HG02885 (cell line): ENCODE results near the gene GABRG2.
"Not testable (repeated sequence)": the region's sequence is repeated elsewhere in the genome, so short reads cannot be mapped to it uniquely, and the experiment has no call there.

Experiments used
- ATAC-seq: cut with Tn5 transposase; IDR thresholded peaks from one replicate; pipeline ENCODE4 v1.9.1; 2021; ENCODE audit warnings: mild to moderate bottlenecking; ENCODE audit not compliant: unreplicated experiment, poor library complexity

GABRG2 gene

DNA sequence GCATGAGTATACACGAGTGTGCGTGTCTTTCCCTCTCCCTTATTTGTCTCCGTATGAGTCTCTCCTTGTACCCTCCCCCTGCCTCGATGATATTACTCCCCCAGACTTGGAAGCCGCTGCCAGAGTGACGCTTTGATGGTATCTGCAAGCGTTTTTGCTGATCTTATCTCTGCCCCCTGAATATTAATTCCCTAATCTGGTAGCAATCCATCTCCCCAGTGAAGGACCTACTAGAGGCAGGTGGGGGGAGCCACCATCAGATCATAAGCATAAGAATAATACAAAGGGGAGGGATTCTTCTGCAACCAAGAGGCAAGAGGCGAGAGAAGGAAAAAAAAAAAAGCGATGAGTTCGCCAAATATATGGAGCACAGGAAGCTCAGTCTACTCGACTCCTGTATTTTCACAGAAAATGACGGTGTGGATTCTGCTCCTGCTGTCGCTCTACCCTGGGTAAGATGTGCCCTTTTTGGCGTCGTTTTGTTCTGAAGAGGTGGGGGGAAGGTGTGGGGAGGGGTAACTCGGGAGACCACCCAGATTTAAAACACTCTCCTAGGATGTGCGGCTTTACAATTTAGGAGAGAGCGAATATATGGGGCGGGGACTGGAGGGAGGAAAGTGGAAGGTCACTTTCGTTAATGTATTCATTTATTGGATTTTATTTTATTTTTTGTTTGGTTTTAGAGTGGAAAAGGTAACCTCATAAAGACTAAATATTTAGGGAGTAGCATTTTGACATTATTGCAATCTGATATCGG, at the start of gene GABRG2:
Gene GABRG2, plus strand, starts transcription at position 119 of the 757 bp plus-strand sequence. Its CDS starts 227 bp downstream, at position 346.
- no peak for ATAC-seq

DNA sequence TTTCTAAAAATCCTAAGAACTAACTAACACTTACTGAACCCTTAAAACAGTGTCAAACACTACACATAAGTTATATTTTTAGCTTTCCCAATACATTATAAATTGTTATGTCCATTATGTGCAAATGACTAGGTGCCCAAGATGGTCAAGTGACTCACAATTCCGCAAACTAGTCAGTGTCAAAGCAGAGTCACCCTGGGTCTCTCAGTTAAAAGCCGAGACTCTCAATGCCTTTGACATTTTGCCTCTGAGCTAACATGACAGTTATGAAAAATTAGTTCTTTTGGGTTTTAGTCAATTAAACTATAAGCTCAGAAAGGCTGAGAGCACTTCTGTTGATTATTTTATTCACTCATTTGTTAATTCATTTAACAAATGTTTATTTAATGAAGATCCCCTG, 42.3 kb upstream of the GABRG2 start:
- no peak for ATAC-seq

DNA sequence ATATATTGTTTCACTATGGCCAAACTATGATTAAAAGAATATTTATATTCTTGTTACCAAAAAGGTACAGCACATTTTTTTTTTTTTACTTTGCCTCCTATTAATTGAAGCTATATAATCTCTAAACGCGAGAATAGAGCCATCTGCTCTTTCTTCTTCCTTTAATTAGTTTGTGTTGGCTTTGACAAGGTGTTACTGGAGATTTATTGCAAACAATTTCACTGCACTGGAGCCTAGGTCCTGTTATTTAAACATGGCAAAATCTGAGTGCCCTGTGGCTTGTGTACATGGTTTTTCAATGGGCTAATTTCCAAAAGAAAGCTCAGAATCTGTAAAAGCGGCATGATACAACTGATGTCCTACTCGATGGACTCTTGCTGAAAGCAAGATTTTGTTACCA, 40.8 kb upstream of the GABRG2 start:
- no peak for ATAC-seq

DNA sequence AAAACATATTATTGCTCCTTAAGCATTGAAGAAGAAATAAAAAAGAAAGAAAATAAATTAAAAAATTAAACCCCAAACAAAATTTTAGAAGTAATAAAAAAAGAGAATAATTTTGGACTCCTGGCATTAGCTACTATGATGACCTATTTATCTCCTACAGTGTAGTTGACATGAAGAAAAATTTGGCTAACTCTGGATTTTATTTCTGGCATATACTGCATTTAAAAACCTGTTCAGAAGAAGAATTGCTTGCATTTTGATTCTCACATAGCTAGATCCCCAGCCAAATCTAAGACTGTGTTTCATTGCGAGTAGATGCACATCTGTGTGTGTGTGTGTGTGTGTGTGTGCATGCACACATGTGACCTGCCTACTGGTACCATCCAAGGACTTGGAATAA, 30.1 kb upstream of the GABRG2 start:
- ATAC-seq: no peak

DNA sequence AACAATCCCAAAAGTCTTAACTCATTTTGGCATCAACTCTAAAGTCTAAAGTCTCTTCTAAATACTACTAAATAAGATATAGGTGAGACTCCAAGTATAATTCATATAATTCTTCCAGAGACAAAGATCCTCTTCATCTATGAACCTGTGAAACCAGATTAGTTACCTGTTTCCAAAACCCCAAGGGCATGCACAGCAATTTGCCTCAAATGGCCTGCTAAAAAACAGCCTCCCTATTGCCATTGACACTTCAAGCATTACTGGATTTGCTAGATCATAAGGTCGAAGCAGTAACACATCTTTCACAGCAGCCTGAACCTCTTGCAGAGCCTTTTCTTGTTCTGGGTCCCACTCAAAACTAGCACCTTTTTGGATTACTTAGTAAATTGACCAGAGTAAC, 20.3 kb upstream of the GABRG2 start:
- ATAC-seq: no peak

DNA sequence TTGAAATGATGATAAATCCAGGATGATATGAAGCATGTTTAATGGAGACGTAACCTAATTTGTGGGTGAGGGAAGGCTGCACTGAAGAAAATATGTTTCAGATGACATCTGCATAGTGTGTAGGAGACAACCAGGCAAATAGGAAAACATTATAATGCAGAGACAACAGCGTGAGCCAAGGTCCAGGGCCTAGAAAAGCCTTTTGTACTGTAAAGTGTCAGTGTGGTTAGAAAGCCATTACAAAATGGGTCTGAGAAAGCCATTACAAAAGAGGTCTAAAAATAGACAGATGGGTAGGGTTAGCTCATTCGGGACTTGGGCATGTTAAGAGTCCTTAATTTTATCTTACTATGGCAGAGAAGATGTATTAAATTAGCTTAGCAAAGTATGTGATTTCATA, 14.9 kb upstream of the GABRG2 start:
- no peak for ATAC-seq

DNA sequence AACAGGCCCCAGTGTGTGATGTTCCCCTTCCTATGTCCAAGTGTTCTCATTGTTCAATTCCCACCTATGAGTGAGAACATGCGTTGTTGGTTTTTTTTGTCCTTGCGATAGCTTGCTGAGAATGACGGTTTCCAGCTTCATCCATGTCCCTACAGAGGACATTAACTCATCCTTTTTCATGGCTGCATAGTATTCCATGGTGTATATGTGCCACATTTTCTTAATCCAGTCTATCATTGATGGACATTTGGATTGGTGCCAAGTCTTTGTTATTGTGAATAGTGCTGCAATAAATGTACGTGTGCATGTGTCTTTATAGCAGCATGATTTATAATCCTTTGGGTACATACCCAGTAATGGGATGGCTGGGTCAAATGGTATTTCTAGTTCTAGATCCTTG, 12.5 kb upstream of the GABRG2 start:
- ATAC-seq: not testable (repeated sequence)

DNA sequence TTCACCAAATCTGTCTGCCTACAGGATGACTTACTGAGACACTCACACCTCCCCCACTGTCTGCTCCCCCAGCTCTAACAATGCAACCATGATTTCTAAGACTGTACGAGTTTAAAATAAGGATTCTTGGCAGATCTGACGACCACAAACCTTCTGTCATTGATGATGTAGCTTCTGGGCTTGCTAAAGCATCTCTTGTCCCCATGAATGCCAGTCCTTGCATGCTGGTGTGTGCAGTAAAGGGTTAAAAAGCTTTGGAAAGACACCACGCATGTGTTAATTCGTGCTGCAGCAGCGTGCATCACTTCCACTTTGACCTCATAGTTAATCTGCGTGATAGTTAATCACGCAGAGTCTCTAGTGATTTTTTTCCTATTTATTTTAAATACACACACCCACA, 411 bp upstream of the GABRG2 start:
- no peak for ATAC-seq

DNA sequence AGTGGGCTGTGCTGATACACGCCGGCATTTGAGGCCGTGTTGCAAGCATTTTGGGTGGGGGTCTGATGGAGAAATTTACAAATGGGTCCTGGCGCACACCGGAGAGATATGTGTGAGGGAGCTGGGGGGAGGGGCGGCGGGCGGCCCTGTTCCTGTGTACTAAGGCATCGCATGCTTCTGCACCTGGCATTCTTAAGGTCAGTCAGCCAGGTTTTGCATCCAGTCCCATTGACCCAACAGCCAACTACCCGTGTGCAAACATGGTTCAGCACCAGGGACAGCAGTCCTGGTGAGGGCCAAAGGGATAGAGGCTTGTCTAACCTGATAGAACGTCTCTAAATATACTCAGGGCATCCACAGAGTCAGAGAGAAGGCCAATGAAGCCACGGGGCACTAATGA, 839 bp downstream of the GABRG2 start:
- ATAC-seq: peak; percentile 73

DNA sequence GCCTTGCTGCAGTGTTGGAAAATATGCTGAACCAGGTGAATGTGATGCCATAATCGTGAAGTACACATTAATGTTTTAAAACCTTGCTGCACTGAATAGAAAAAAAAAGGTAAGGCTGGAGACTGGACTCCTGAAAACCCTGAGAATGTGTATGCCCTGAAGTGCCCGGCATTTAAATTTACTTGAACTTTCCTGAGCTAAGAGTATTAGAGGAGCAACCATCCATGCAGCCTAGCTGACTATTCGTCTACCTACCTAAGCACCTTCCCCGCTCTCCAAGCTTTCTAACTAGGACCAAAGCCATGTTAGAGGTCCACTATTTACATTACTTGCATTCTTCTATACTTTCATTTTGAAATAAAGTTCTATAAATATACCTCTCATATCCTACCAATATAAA, 1.4 kb downstream of the GABRG2 start:
- ATAC-seq: no peak

DNA sequence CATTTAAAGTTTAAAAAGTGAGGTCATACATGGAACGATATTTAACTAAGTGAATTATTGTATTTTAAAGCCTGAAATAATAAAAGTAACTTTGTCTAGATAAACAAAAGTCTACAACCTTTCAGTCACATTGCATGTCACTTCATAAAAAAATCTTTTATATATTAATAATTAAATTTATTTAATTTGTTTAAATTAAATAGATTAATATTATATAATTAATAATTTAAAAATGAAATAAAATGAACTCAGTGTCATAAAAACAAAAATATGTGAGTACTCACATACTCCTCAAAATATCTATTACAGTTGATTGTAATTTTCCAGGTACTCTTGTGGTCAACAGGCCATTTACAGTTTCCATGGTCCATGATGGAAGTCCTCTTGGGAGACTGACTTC, 11.2 kb downstream of the GABRG2 start:
- no peak for ATAC-seq

DNA sequence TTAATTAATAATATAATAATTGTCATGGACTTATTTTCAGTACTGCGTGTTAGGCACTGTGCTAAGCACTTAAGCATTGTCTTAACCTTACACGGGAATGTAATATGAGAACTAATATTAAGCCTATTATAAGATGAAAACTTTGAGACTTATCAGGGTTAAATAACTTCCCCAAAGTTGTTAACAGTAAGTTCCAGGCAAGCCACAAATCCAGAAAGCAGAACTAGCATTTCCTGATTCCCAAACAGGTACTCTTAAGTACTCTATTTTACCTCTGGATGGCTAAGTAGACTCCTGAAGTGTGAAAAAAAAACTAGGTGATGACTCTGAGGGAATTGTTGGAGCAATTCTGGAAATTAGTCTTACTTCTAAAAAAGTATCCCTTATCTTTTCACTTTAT, 23.8 kb downstream of the GABRG2 start:
- no peak for ATAC-seq

DNA sequence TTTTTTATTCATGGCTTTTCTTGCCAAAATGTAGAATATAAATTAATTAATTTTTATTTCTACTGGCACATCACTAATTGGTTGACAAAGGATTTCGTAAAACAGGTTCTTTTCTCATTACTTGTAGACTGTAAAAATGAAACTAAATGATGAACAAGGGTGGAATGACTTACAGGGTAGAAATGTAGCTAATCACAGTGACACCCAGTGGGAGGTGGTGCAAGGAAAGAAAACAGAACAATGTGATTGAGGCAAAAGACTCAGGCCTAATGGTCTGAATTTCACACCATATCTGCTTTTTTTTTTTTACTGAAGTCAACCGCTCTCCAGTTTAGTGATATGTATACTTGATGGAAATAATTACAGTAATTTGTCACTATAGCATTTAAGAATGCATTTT, 28.9 kb downstream of the GABRG2 start:
- no peak for ATAC-seq

DNA sequence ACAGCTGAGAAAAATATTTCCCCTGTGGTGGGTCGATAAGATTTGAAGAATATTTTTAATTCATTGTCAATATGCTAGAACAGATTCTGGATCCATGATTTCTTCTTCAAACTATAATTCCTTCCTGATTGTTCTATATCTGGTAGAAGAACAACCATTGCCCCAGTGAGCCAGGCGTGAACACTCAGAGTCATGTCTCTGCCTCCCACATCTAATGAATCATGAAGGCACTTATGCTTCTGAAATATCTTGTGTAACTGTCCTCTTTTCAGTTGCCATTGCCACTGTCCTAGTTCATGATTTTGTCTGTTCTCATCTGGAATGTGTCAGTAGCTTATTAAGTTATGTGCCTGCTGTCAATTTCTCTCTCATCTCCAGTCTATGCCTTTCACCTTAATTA, 40.0 kb downstream of the GABRG2 start:
- no peak for ATAC-seq

DNA sequence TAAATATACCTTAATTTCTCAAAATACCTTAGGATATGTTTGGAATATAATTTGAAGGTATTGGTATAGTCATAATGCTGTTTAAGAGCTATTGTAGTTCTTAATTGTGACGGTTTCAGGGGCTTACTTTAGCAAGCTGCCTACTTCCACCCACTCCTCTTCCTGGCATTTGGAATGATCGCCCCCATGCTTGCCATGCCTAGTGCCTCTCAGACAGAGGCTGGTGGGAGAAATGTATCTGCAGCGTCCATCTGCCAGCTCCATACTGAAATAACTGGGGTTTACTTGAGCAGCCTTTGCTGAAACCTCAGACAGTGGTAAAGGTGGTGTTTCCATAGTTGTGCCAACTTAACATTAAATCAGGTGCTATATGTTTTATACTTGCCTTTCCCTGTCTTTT, 52.2 kb downstream of the GABRG2 start:
- ATAC-seq: no peak

DNA sequence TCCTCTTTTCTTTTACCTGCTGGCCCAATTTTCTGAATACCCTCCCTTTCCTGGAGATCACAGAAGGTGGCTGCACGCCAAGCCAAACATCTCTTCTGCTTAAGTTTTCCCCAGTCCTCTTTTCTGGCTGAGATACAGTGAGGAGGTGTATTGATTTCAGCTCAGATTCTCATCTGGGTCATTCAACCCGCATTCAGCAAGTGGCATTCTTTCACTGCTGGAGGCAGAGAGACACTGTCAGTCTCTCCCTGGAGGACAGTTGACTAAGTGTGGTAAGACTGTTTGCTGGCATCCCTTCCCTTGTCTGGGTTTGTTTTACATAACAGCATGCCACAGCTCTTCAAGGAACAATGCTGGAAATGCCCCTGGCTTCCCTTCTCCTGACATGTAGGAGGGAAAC, 60.5 kb downstream of the GABRG2 start:
- ATAC-seq: no peak

DNA sequence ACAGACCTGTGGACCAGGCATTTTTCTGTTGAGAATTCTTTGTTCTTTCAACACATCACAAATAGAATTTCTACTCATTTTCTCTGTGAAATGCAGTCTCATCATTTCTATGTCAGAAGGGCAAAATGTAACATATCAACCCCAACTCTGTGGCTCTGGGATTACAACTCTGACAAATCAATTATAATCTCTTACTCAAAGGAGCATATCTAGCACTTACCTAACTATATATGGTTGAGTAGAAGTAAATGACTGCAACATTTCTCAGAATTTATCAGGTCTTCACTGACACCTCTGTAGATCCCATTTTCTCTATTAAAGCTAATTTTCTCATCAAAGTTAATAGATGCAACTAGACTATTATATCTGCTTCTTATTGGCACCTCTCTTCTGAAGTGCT, 64.8 kb downstream of the GABRG2 start:
- ATAC-seq: no peak

DNA sequence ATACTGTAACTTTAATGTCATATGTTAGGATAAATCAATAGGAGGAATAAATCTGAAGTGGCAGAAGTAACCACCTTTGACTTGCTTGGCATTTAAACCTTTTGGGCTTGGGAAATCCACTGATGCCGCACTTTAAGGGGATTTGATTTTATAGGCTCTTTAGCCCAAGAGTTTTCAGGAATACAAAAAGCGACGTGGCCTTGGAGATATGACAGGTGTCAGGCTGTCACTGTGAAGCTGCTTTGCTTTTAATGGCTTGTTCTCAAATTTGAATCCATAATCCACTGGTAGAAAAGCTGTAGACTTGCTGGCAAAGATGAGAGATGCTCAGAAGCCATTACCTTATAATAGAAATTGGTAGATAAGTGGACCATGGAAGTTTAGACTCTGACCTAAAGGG, 71.6 kb downstream of the GABRG2 start:
- ATAC-seq: no peak

DNA sequence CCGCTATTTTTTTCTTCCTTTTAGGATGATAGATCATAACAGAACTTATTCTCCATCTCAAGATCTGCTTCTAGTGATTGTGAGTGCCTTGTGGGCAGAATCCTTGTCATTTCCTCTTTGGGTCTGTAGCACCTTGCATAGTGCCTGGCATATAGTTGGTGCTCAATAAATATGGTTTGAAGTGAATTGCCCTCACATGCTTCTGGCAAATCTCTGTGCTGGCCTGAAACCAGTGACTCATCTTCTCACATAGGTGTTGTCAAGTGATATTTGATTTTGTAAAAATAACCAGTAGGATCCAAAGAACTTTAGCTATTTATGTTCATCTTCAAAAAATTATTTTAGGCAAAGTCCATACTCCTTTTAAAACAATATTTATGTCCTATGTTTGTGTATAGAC, 86.7 kb downstream of the GABRG2 start:
- ATAC-seq: no peak

DNA sequence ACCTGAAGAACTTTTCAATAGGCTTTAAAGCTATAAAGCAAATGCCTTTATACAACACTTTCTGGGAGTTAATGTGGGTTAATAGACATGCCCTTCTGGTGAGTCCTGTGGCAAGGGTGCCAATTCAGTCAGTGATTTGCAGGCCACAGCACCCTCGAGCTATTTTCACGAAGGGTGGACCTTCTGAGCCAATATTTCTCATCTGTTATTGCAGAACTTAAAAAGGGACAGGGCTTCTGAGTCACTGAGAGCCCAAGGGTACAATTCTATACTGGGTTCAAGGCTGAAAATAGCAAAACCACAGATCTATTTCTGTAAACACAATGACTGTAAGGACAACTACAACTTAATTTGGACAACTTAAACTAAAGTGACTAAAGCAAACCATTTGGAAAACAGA, 92.8 kb downstream of the GABRG2 start:
- no peak for ATAC-seq

DNA sequence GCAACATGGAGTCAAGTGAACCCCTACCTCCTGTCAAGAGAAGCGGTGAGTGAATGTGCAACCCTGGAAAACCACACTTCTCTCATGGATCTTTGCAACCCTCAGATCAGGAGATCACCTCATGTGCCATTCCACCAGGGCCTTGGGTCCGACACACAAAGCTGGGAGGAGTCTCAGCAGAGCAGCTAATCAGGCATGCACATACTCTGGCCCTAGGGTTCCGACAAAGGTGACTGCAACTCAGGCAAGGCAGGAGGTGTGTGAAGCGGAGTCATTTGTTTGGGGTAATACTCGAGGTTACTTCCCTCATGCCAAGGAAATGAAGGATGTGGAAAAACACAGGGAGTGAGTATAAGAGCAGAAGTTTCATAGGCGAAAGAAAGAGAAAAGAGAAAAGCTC, 96.1 kb downstream of the GABRG2 start:
- ATAC-seq: no peak

DNA sequence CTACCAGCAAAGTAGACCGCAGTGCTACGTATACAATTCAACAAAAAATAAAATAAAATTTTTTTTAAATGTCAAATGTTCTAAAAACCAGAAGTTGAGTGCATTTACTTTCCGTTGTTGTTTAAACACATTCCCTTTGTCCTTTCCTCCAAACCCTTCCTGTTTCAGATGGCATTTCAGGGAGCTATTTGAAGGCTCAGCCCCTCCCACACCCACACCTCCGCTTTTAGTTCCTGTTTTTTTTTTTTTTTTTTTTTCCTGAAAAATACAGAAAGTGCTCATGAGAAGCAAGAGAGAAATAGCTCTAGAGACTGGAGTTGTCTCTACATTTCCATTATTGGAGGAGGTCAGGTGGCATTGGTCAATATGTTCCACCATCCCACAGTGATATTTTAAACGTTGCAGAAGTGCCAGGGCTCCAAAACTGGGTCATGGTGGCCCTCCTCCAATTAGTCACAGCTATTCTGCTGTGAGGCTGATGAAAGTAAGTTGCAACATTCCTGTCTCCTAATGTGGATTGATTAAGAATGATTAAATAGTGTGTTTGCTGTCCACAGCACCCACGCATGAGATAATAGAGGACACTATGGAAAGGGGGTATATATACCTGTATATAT, 106.9 kb downstream of the GABRG2 start:
- no peak for ATAC-seq
